ENCODE results near the gene DDX20.
A peak's percentile ranks its signal among the peaks of the same experiment; 100 is the strongest.

DNA sequence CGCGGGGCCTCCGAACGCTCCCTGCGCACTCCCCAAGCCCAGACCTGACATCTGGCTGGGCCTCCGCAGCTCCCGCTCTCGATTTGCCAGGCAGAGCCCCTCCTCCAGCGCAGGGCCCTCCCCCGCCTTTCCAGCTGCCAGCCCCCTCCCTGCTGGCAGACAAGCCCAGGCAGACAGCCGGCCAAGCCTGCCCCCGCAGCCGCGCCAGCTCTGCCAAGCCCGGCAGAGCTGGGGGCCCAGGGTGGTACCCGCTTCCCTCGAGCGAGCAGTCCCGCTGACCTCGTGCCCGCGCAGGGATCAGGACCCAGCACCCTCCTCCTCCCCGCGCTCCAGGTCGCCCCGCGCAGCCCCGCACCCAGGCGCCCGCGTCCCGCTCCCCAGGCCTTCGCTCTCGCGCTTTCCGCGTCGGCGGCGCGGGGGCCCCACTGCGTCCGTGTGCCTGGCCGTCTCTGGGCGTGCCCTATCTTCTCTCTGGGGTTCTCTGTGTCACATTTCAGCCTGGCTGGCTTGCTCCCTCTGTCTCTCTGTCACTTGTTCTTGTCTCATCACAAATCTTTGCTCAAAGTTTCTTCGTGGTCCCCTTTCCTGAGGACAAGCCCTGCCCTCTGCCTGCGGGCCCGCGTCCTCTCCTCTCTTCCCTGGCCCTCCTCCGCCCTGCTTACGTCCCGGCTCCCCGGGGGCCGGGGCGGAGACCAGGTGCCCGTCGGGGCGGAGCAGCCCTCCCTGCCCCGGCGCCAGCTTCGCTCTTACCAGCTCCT is 17.1 kb upstream of the DDX20 start:
- peak; percentile 3 to 53 for TF ChIP-seq POLR2A (IDR thresholded peaks at IDR 0.05)
- TF ChIP-seq, protein P1, sequence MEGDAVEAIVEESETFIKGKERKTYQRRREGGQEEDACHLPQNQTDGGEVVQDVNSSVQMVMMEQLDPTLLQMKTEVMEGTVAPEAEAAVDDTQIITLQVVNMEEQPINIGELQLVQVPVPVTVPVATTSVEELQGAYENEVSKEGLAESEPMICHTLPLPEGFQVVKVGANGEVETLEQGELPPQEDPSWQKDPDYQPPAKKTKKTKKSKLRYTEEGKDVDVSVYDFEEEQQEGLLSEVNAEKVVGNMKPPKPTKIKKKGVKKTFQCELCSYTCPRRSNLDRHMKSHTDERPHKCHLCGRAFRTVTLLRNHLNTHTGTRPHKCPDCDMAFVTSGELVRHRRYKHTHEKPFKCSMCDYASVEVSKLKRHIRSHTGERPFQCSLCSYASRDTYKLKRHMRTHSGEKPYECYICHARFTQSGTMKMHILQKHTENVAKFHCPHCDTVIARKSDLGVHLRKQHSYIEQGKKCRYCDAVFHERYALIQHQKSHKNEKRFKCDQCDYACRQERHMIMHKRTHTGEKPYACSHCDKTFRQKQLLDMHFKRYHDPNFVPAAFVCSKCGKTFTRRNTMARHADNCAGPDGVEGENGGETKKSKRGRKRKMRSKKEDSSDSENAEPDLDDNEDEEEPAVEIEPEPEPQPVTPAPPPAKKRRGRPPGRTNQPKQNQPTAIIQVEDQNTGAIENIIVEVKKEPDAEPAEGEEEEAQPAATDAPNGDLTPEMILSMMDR (IDR thresholded peaks at IDR 0.05 in 4 of 5, conservative IDR thresholded peaks at IDR 0.05 in 1 of 5), result no peak
